Activated CD4-positive, alpha-beta T cell treated with anti-CD3 and anti-CD28 coated beads, Interleukin-2, amount 50 U/mL, for 16 hours (primary cell): Measurements from ENCODE around the gene HLA-DRB5.
"Not testable (repeated sequence)": the region's sequence is repeated elsewhere in the genome, so short reads cannot be mapped to it uniquely, and the experiment has no call there.

Experiments used
- DNase-seq: peaks from one replicate; pipeline ENCODE4 v3.0.0-alpha.2; 2020

Gene HLA-DRB5

GRCh38 chr6:32492351-32492750 is 37.7 kb downstream of the HLA-DRB5 start:
- DNase-seq = no peak

GRCh38 chr6:32491700-32492099 is 38.4 kb downstream of the HLA-DRB5 start:
- DNase-seq = no peak

- no peak for DNase-seq
Observed at GRCh38 chr6:32488083-32488482, 42.0 kb downstream of the HLA-DRB5 start.

GRCh38 chr6:32484614-32484998 is 45.5 kb downstream of the HLA-DRB5 start:
- no peak for DNase-seq

DNA sequence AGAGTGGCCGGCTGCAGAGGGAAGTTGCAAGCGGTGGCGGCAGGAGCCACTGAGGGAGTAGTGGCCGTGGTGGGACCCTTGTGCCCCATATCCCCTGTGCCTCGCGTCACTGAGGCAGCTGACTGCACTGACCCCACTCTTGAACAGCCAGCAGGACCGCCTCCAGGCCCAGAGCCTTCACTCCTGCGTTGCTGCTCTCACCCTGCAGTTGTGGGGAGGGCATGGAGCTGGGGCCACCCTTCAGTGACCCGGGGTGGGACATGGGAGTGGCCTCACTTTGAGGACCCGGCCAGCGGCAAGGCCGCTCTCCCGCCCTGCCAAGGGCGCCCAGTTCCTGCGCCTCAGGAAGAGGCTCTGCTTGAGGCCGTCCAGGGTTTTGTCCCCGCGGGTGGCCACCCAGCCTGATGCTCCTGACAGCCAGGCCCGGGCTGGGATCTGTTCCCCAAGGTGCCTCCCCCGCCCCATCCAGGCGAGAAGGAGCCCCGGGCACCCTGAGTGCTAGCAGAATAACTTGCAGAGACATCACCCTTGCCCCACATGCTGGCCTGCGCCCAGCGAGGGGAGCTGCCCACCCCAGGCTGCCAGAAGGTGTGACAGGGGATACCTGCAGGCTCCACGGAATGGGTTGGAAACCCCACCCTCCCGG is 46.0 kb downstream of the HLA-DRB5 start:
- DNase-seq = no peak

GRCh38 chr6:32475392-32476206 is 54.5 kb downstream of the HLA-DRB5 start:
- DNase-seq = no peak

DNA sequence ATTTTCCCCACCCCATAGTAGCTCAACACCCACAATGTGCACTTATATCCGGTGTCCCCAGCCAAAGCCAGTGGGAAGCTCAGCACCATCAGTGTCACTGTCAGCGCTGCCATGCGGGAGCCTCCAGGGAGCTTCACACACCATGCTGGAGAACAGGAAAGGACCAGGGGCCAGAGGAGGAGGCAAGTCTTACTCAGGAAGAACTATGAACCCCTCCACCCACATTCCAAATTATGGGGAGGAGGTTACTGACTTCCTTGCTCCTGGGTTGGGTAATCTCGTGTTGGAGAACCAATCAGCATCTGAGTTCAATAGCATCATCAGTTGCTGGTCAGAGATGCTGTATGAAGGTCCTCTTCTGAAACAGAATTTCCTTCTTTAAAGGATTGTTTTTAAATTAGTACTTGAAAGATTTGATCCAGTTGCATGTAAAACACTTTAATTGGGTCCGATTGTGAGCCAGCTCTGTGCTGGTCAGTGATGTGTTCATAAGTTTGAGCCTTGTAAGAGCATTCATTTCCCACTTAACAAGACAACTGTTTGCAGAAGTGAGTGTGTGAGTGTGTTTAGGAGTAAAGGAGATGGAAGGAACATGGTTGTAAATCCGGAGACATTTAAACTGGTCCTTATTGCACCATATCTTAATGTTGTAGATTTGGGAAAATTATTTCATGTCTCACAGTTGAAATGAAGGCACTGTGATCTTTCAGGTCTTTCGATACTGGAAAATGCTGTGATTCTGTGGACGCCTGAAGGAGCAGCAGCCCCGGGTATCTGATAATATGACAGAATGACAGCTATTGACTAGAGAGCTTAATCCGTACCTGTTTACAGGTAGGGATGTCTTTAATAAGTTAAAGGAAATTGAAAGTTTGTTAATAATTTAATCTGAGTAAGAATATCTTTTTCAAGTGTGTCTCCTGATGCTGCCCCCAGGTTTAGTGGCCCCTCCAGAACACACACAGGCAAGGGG is 56.4 kb downstream of the HLA-DRB5 start:
- peak; percentile 3 for DNase-seq

DNA sequence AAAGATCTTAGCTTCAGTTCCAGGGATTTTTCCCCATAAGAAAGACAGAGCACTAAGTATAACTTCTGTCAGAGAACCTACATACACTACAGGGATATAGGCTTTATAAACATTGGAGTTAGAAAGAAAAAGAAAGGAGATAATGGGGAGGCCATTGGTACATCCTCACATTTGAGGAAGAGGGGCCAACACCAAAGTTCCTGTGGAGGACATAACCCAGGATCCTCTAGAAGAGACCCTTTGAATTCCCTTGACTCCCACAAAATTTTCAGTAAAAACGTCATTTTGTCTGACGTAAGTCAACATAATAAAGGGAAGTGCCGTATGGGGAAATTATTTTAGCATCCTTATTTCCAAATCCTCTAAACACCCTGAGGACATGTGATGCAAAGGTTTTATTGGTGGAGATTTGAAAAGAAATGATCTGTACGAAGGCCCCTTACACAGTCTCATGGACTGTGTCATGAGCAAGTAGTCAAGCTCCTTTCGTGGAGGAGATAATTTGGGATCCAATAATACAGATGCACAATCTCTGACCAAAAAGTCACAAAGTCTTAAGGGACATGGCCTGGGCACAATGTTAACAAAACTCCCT is 57.2 kb downstream of the HLA-DRB5 start:
- no peak for DNase-seq

DNA sequence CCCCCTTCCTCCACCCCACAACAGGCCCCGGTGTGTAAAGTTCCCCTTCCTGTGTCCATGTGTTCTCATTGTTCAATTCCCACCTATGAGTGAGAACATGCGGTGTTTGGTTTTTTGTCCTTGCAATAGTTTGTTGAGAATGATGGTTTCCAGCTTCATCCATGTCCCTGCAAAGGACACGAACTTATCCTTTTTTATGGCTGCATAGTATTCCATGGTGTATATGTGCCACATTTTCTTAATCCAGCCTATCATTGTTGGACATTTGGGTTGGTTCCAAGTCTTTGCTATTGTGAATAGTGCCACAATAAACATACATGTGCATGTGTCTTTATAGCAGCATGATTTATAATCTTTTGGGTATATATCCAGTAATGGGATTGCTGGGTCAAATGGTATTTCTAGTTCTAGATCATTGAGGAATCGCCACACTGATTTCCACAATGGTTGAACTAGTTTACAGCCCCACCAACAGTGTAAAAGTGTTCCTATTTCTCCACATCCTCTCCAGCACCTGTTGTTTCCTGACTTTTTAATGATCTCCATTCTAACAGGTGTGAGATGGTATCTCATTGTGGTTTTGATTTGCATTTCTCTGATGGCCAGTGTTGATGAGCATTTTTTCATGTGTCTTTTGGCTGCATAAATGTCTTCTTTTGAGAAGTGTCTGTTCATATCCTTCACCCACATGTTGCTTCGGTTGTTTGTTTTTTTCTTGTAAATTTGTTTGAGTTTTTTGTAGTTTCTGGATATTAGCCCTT is 62.2 kb downstream of the HLA-DRB5 start:
- not testable (repeated sequence) for DNase-seq
